GOT3 (cell line): ENCODE data around the gene TTC23.

ENCODE experiments used
- DNase-seq: peaks from one replicate; lab custom pipeline; 2025; ENCODE audit warnings: mixed read lengths; lab: John Stamatoyannopoulos, UW

Gene TTC23, protein sequence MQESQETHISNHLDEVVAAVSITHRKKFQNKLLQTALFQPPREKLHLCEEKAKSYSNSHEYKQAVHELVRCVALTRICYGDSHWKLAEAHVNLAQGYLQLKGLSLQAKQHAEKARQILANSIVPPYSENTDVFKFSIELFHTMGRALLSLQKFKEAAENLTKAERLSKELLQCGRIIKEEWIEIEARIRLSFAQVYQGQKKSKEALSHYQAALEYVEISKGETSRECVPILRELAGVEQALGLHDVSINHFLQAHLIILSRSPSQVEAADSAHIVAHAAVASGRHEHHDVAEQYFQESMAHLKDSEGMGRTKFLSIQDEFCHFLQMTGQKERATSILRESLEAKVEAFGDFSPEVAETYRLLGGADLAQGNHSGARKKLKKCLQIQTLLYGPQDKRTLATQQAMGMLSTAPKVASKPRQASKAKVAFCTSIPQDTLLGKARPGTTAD

GRCh38 chr15:99249270-99249841, at the start of gene TTC23:
Gene TTC23 (minus strand): TSS chr15:99249581. CDS start chr15:99228712, 20,869 bp downstream.
- no peak for DNase-seq

GRCh38 chr15:99296386-99296785, 47.0 kb upstream of the TTC23 start:
- no peak for DNase-seq

GRCh38 chr15:99295840-99296239, 46.5 kb upstream of the TTC23 start:
- no peak for DNase-seq

- DNase-seq = no peak
These were observed 42.3 kb upstream of the TTC23 start for GRCh38 chr15:99291643-99292042.

GRCh38 chr15:99283717-99284116, 34.3 kb upstream of the TTC23 start:
- DNase-seq = no peak

GRCh38 chr15:99282586-99282985, 33.2 kb upstream of the TTC23 start:
- DNase-seq = no peak

DNA sequence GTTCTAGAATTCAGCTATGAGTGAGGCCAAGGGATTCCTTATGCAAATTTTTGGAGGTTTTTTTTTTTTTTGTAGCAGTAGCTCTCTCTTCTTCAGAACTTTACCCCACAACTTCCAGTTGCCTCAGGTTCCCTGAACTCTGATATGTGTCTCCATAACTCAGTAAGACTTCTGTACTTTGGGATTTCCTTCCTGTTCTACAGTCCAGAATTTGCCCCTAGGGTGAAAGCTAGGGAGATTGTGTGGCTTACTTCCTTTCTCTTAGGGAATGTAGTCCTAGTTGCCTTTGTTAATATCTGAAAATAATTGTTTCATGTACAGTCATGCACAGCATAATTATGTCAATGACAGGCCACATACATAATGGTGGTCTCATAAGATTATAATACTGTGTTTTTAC, 32.7 kb upstream of the TTC23 start:
- no peak for DNase-seq

- no peak for DNase-seq
These were observed 30.4 kb upstream of the TTC23 start for GRCh38 chr15:99279827-99280226.

DNA sequence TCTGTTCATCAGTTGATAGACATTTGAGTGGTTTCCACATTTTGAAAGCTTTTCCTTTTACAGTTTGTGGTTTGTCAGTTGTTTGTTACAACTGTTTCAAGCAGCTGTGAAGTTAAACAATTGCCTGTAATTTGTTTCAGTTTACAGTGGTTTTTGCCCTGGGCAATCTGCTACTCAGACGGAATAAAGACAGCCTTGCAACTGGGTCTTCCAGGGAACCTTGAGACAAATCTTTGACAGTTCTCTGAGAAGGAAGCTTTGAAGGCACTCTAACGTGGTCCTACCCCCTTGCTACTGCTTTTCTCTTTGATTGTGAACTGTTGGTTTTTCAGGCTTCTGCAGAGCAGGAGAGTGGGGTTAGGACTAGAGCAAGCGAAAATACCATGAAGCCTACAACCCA, 29.9 kb upstream of the TTC23 start:
- DNase-seq = no peak

DNA sequence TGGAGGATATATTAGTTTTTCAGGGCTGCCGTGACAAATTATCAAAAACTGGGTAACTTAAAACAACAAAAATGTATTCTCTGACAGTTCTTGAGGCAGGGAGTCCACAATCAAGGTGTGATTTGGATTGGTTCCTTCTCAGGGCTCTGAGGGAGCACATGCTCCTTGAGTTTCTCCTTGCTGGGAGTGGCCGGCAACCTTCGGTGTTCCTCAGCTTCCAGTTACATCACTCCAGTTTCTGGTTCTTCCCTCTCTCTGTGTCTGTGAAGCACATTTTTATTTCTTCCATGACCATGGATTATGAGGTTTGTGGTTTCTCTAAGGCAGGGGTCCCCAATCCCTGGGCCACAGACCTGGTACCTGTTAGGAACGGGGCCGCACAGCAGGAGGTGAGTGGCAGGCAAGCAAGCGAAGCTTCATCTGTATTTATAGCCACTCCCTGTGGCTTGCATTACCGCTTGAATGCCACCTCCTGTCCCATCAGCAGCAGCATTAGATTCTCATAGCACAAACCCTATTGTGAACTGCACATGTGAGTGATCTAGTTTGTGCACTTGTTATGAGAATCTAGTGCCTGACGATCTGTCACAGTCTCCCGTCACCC, 26.2 kb upstream of the TTC23 start:
- no peak for DNase-seq

DNA sequence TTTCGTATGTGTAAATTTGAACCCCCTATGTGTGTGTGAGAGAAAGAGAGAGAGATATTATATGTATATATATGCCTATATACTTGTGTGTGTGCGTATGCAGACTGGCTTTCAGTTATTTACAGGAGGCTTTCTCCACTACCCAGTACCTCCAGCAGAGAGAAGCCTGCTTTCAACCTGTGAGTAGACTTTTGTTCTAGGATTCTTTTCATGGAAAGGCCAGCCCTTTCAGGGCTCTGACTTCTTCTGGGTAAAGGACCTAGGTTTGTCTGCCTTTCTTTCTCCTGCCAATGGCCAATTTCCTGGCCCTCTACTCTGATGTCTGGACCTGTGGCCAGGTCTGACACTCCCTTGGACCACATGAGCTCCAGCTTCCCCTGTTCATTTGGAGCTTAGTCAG, 25.7 kb upstream of the TTC23 start:
- no peak for DNase-seq

DNA sequence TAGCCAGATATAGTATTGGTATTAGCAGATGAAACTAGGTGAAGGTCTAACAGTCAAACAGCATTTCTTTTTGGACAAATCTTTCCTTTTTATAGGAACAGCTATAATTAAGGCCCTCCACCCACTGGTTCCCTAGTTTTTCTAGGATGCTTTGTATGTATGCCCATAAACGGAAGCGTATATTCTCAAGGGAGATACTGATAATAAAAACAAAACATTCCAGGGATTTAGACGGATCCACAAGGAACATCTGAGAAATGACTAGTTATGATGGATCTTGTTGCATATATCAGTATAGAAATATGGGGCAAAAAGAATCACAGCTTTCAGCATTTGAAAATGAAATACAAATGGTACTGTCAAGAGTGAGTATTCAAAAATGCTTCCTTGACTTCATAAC, 24.4 kb upstream of the TTC23 start:
- DNase-seq = no peak

- DNase-seq = no peak
These were observed 19.1 kb upstream of the TTC23 start for GRCh38 chr15:99268431-99268830.

DNA sequence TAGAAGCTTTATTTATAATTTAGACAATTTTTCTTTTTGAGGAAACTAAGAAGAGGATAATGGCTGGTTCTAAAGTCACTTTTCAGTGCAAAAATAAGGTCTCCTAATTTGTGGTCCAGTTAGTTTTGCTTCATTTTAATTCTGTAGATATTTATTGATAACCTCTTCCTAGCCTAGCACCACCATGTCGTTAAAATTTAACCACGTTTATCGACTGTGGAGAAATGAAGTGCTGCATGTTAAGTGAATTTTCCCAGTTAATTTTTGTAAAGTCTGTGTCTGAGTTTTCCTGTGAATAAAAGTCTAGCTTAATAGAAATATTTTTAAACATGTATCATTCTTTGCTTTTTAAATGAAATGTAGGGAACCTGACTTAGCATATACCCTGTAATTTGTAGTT, 18.6 kb upstream of the TTC23 start:
- no peak for DNase-seq

GRCh38 chr15:99265541-99266070, 16.2 kb upstream of the TTC23 start:
- no peak for DNase-seq

GRCh38 chr15:99264125-99264524, 14.7 kb upstream of the TTC23 start:
- DNase-seq = no peak

- DNase-seq = no peak
These were observed 7.8 kb upstream of the TTC23 start for GRCh38 chr15:99257107-99257750.

DNA sequence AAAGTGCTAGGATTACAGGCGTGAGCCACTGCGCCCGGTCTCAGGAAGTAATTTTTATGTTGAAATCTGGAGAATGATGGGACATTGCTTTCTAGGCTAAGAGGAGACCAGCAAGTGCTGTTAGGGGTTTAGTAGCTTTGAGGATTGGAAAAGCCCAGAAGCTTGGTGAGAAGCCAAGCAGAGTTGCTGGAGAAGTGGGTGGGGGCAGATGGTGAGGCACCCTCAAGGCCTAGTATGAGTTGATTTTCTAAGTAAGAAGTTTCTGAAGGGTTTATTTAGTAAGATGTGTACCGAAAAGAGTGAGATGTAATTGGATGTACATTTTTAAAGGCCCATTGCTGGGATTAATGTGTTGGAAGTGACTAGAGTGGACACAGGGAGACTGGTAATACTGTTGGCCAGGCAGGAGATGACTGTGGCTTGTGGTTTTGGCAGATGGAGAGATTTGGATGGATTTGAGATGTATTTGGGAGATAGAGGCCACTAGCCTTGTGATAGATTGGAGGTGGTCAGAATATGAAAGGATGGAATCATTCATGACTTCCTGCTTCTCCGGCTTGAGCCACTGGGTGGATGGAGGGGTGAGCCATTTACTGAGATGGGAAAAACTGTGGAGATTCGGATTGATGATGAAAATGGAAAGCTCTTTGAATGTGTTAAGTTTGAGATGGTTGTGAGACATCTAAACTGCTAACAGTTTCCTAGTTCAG, 4.2 kb upstream of the TTC23 start:
- no peak for DNase-seq

DNA sequence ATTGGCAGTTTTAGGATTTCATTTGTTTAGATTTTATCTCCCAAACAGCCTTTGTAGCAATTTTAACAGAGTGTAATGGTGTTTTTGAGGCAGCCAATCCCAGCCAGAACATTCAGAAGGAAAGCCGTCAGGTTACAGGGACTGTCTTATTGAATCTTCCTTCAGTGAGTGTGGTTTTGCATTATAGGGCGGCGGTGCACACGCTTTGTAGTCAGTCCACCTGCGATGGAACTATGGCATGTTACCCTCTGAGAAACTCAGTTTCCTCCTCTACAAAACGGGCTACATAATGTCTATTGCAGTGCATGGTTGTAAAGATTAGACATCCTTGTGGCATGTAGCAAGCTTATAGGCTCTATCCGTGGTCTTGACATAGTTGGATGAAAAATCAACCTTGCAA, 2.9 kb upstream of the TTC23 start:
- DNase-seq = no peak

GRCh38 chr15:99250857-99251841, 1.8 kb upstream of the TTC23 start, which contains the start of gene LRRC28:
Gene LRRC28 (plus strand): TSS chr15:99251481. CDS start chr15:99255958, 4,477 bp downstream.
- DNase-seq = peak; percentile 92

- DNase-seq = no peak
These were observed 1.1 kb upstream of the TTC23 start for GRCh38 chr15:99250494-99250856.
